ENCODE data around the gene CYP4X1.
"Not testable (repeated sequence)": the region's sequence is repeated elsewhere in the genome, so short reads cannot be mapped to it uniquely, and the experiment has no call there.

CYP4X1 gene

DNA sequence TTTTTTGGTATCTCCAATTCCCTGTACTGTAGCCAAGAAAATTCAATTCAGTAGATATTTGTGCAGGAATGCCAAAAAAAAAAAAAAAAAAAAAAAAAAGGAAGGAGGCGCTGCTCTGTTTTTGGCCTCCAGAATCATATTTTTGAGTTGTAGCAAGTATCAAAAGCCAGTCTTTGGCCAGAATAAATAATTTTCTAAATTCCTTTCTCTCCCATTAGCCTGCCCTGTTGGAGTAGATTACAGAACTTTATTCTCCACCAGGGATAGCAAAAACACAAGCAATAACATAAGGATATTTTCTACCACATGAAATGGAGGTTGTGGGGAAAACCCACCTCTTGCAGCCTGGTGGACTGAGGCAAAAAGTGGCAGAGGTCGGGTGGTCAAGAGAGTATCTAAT is 2.4 kb upstream of the CYP4X1 start:
- no peaks in the 10 kb centered on the region for H3K9me3 ChIP-seq (ENCODE audit: insufficient read depth, low read depth, low read length)
- 86% methylated on average over 1 of the region's 2 CpGs for WGBS

GRCh38 chr1:47024141-47024801 is 802 bp downstream of the CYP4X1 start:
- Histone ChIP-seq H3K36me3 (ENCODE audit: insufficient read depth, low read length) (no peaks in the 10 kb centered on the region), H3K27me3 (ENCODE audit: insufficient read depth, low read length) (peaks cover 28% of the 10 kb centered on the region), H3K9me3 (ENCODE audit: insufficient read depth, low read depth, low read length) (no peaks in the 10 kb centered on the region), H3K4me3 (ENCODE audit: low read length) (peak overlapping the region; percentile 65), H3K4me1 (ENCODE audit: insufficient read depth, low read length) (peaks cover 21% of the 10 kb centered on the region), H3K9ac (ENCODE audit: low read depth, low read length) (no peak overlapping the region), H3K27ac (ENCODE audit: low read depth, low read length) (no peak overlapping the region)
- WGBS = 43% methylated on average over 3 of the region's 8 CpGs

More for the DNA sequence above, 2.4 kb upstream of the CYP4X1 start:
- peaks cover 33% of the 10 kb centered on the region for H3K4me1 ChIP-seq (ENCODE audit: insufficient read depth, low read length)
- no peak overlapping the region for H3K27ac ChIP-seq (ENCODE audit: low read depth, low read length)
- peaks cover 28% of the 10 kb centered on the region for H3K27me3 ChIP-seq (ENCODE audit: insufficient read depth, low read length)
- H3K4me3 ChIP-seq (ENCODE audit: low read length) = no peak overlapping the region
- H3K36me3 ChIP-seq (ENCODE audit: insufficient read depth, low read length) = no peaks in the 10 kb centered on the region
- H3K9ac ChIP-seq (ENCODE audit: low read depth, low read length) = no peak overlapping the region

GRCh38 chr1:47030170-47030805 is 6.8 kb downstream of the CYP4X1 start:
- 95% methylated on average over 3 of the region's 3 CpGs for WGBS
- Histone ChIP-seq H3K9me3 (ENCODE audit: insufficient read depth, low read depth, low read length) (no peaks in the 10 kb centered on the region), H3K4me3 (ENCODE audit: low read length) (no peak overlapping the region), H3K36me3 (ENCODE audit: insufficient read depth, low read length) (no peaks in the 10 kb centered on the region), H3K9ac (ENCODE audit: low read depth, low read length) (no peak overlapping the region), H3K27ac (ENCODE audit: low read depth, low read length) (no peak overlapping the region), H3K27me3 (ENCODE audit: insufficient read depth, low read length) (peaks cover under 1% of the 10 kb centered on the region; the same call in 1 of the 2 replicates), H3K4me1 (ENCODE audit: insufficient read depth, low read length) (no peaks in the 10 kb centered on the region; the same call in 1 of the 2 replicates)

GRCh38 chr1:47031059-47031458 is 7.6 kb downstream of the CYP4X1 start:
- H3K9me3 ChIP-seq (ENCODE audit: insufficient read depth, low read depth, low read length) = no peaks in the 10 kb centered on the region
- H3K27ac ChIP-seq (ENCODE audit: low read depth, low read length) = no peak overlapping the region
- no peaks in the 10 kb centered on the region for H3K4me1 ChIP-seq (ENCODE audit: insufficient read depth, low read length)
- WGBS = 88% methylated on average over 3 of the region's 3 CpGs
- no peaks in the 10 kb centered on the region for H3K36me3 ChIP-seq (ENCODE audit: insufficient read depth, low read length)
- no peaks in the 10 kb centered on the region for H3K27me3 ChIP-seq (ENCODE audit: insufficient read depth, low read length)
- no peak overlapping the region for H3K4me3 ChIP-seq (ENCODE audit: low read length)
- H3K9ac ChIP-seq (ENCODE audit: low read depth, low read length) = no peak overlapping the region

- Histone ChIP-seq H3K27me3 (ENCODE audit: insufficient read depth, low read length) (no peaks in the 10 kb centered on the region), H3K9ac (ENCODE audit: low read depth, low read length) (no peak overlapping the region), H3K4me1 (ENCODE audit: insufficient read depth, low read length) (no peaks in the 10 kb centered on the region), H3K4me3 (ENCODE audit: low read length) (no peak overlapping the region), H3K36me3 (ENCODE audit: insufficient read depth, low read length) (no peaks in the 10 kb centered on the region), H3K27ac (ENCODE audit: low read depth, low read length) (no peak overlapping the region), H3K9me3 (ENCODE audit: insufficient read depth, low read depth, low read length) (no peaks in the 10 kb centered on the region)
- WGBS = 89% methylated on average over 3 of the region's 3 CpGs
These were observed 8.1 kb downstream of the CYP4X1 start for GRCh38 chr1:47031585-47031984.

DNA sequence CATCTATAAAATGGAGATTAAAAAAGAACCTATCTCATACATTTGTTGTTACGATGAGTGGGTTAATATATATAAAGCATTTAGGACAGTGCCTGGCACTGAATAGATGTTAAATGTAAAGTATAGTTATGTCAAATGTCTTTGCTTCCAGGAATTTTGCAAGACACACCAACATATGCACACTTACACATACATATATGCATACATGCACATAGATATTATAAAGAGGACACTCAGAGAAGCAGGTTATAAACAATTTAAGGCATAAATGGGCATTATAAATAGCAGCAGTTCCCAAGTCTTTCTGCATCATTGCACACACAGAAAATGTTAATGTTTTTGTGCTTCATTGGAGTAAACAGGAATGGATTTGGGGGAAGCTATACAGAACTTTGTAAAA is 13.3 kb downstream of the CYP4X1 start:
- Histone ChIP-seq H3K4me3 (ENCODE audit: low read length) (no peak overlapping the region), H3K9ac (ENCODE audit: low read depth, low read length) (no peak overlapping the region), H3K4me1 (ENCODE audit: insufficient read depth, low read length) (no peaks in the 10 kb centered on the region), H3K27me3 (ENCODE audit: insufficient read depth, low read length) (no peaks in the 10 kb centered on the region; the same call in 1 of the 2 replicates), H3K36me3 (ENCODE audit: insufficient read depth, low read length) (no peaks in the 10 kb centered on the region), H3K27ac (ENCODE audit: low read depth, low read length) (no peak overlapping the region), H3K9me3 (ENCODE audit: insufficient read depth, low read depth, low read length) (no peaks in the 10 kb centered on the region)
- no CpG with 5 or more reads among the region's 1 CpG for WGBS

DNA sequence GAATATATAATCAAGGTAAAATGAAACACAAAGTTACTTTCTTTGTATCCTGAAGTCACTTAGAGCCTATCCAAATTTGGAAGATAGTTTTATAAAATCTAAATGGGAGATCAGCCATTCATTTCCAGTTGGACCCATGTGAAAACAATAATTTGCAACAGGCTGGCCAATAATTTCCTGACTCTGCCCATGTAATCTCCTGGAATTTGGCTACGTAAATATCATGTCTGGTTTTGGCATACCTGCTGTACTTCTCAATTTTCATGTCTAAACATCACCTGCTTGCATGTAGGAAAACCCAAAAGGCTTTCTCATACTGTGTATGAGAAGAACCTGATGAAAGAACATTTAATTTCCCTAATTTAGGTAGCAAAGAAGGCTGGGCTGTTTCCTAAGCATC is 35.9 kb downstream of the CYP4X1 start:
- 95% methylated on average over 1 of the region's 1 CpG for WGBS
- Histone ChIP-seq H3K9ac (ENCODE audit: low read depth, low read length) (no peak overlapping the region), H3K4me3 (ENCODE audit: low read length) (no peak overlapping the region)

DNA sequence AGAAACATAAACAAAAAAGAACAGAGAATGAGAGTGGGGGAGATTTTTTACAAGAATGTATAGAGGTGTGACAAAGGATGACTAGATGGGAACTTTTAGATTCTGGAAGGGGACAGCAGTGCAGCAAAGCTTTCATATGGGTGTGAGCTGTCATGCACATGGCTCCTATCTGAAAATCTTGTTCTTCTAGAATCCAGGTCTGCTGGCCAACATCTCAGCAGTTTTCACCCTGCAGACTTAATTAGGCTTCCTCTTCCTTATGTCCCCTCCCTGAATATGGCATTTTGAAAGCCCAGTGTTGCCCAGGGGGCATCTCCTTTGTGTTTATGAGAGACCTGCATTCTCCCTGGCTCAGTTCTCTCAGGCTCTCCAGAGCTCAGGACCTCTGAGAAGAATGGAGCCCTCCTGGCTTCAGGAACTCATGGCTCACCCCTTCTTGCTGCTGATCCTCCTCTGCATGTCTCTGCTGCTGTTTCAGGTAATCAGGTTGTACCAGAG is 43.7 kb downstream of the CYP4X1 start, which contains the start of gene CYP4Z1:
TSS of gene CYP4Z1 (plus strand) at position 135 of the 498 bp plus-strand sequence. CDS start at position 395, 260 bp downstream.
- H3K9me3 ChIP-seq (ENCODE audit: insufficient read depth, low read depth, low read length) = no peaks in the 10 kb centered on the region
- H3K36me3 ChIP-seq (ENCODE audit: insufficient read depth, low read length) = no peaks in the 10 kb centered on the region
- no peak within 1 kb of the TSS for H3K4me3 ChIP-seq (ENCODE audit: low read length)
- H3K27ac ChIP-seq (ENCODE audit: low read depth, low read length) = no peak within 1 kb of the TSS
- H3K27me3 ChIP-seq (ENCODE audit: insufficient read depth, low read length) = peaks cover 3% of the 10 kb centered on the region; the same call in 1 of the 2 replicates
- H3K9ac ChIP-seq (ENCODE audit: low read depth, low read length) = no peak within 1 kb of the TSS
- no peaks in the 10 kb centered on the region for H3K4me1 ChIP-seq (ENCODE audit: insufficient read depth, low read length)

More for the DNA sequence above, 35.9 kb downstream of the CYP4X1 start:
- Histone ChIP-seq H3K9me3 (ENCODE audit: insufficient read depth, low read depth, low read length) (no peaks in the 10 kb centered on the region), H3K27ac (ENCODE audit: low read depth, low read length) (no peak overlapping the region), H3K27me3 (ENCODE audit: insufficient read depth, low read length) (no peaks in the 10 kb centered on the region), H3K4me1 (ENCODE audit: insufficient read depth, low read length) (no peaks in the 10 kb centered on the region), H3K36me3 (ENCODE audit: insufficient read depth, low read length) (no peaks in the 10 kb centered on the region)

- not testable (repeated sequence) for H3K36me3 ChIP-seq (ENCODE audit: insufficient read depth, low read length); H3K9ac ChIP-seq (ENCODE audit: low read depth, low read length); H3K9me3 ChIP-seq (ENCODE audit: insufficient read depth, low read depth, low read length); H3K4me3 ChIP-seq (ENCODE audit: low read length); H3K27ac ChIP-seq (ENCODE audit: low read depth, low read length); H3K27me3 ChIP-seq (ENCODE audit: insufficient read depth, low read length); H3K4me1 ChIP-seq (ENCODE audit: insufficient read depth, low read length)
- WGBS = 87% methylated on average over 4 of the region's 4 CpGs
These were observed 45.6 kb downstream of the CYP4X1 start for GRCh38 chr1:47069080-47069479.

GRCh38 chr1:47069509-47069908 is 46.0 kb downstream of the CYP4X1 start:
- H3K36me3 ChIP-seq (ENCODE audit: insufficient read depth, low read length); H3K27me3 ChIP-seq (ENCODE audit: insufficient read depth, low read length); H3K4me3 ChIP-seq (ENCODE audit: low read length); H3K9ac ChIP-seq (ENCODE audit: low read depth, low read length); H3K27ac ChIP-seq (ENCODE audit: low read depth, low read length); H3K4me1 ChIP-seq (ENCODE audit: insufficient read depth, low read length); H3K9me3 ChIP-seq (ENCODE audit: insufficient read depth, low read depth, low read length): not testable (repeated sequence)

- WGBS = 0% methylated on average over 2 of the region's 3 CpGs
- not testable (repeated sequence) for H3K4me1 ChIP-seq (ENCODE audit: insufficient read depth, low read length); H3K4me3 ChIP-seq (ENCODE audit: low read length); H3K9ac ChIP-seq (ENCODE audit: low read depth, low read length); H3K36me3 ChIP-seq (ENCODE audit: insufficient read depth, low read length); H3K27ac ChIP-seq (ENCODE audit: low read depth, low read length); H3K27me3 ChIP-seq (ENCODE audit: insufficient read depth, low read length); H3K9me3 ChIP-seq (ENCODE audit: insufficient read depth, low read depth, low read length)
These were observed 65.9 kb downstream of the CYP4X1 start for GRCh38 chr1:47089356-47089755.

Data from HUES64 (cell line).